SH-SY5Y (cell line): ENCODE data around the gene SLCO4C1.

Experiments used
- GATA2 ChIP-seq: IDR thresholded peaks from 2 replicates; pipeline ENCODE4 v1.6.1; 2011; ENCODE audit warnings: mild to moderate bottlenecking, low read depth, low read length
- GATA3 ChIP-seq: IDR thresholded peaks from 2 replicates; pipeline ENCODE4 v1.6.1; 2011; ENCODE audit warnings: low read depth, mild to moderate bottlenecking, low read length, moderate library complexity

- TF ChIP-seq GATA2 (no peak), GATA3 (no peak)
These were observed 79.4 kb downstream of the SLCO4C1 start for GRCh38 chr5:102216678-102217077.
